HEK293 (cell line): ENCODE results near the gene ATP6V1F.
A peak's percentile ranks its signal among the peaks of the same experiment; 100 is the strongest.

Experiments
- IKZF3 ChIP-seq: fragments of 450-650 bp; IDR thresholded peaks from 2 replicates; pipeline ENCODE4 v1.5.0; 2018; ENCODE audit warnings: missing biosample characterization, mild to moderate bottlenecking, missing genetic modification characterization, moderate library complexity
- REPIN1 ChIP-seq: fragments of 450-650 bp; formaldehyde crosslinking; IDR thresholded peaks from 2 replicates; pipeline ENCODE4 v1.5.1; 2017; ENCODE audit warnings: missing biosample characterization, missing genetic modification characterization, low read depth
- SCRT2 ChIP-seq: fragments of 450-650 bp; formaldehyde crosslinking; IDR thresholded peaks from 2 replicates; pipeline ENCODE4 v1.5.1; 2016; ENCODE audit warnings: missing biosample characterization, missing genetic modification characterization
- YY2 ChIP-seq: fragments of 450-650 bp; formaldehyde crosslinking; IDR thresholded peaks from 2 replicates; pipeline ENCODE4 v1.5.1; 2016; ENCODE audit warnings: missing biosample characterization, missing genetic modification characterization
- ZBTB20 ChIP-seq: fragments of 450-650 bp; formaldehyde crosslinking; IDR thresholded peaks from 2 replicates; pipeline ENCODE4 v1.5.1; 2016; ENCODE audit warnings: missing biosample characterization, missing genetic modification characterization
- ZNF112 ChIP-seq: fragments of 450-650 bp; formaldehyde crosslinking; IDR thresholded peaks from 2 replicates; pipeline ENCODE4 v1.5.0; 2017; ENCODE audit warnings: missing biosample characterization, missing genetic modification characterization
- ZNF2 ChIP-seq: fragments of 450-650 bp; formaldehyde crosslinking; IDR thresholded peaks from 2 replicates; pipeline ENCODE4 v1.5.1; 2016; ENCODE audit warnings: missing biosample characterization, missing genetic modification characterization
- ZNF23 ChIP-seq: fragments of 450-650 bp; formaldehyde crosslinking; IDR thresholded peaks from 2 replicates; pipeline ENCODE4 v1.5.1; 2016; ENCODE audit warnings: missing biosample characterization, missing genetic modification characterization, borderline replicate concordance
- ZNF266 ChIP-seq: fragments of 450-650 bp; formaldehyde crosslinking; IDR thresholded peaks from 2 replicates; pipeline ENCODE4 v1.5.1; 2016; ENCODE audit warnings: missing biosample characterization, missing genetic modification characterization, low read depth
- ZNF654 ChIP-seq: fragments of 450-650 bp; formaldehyde crosslinking; IDR thresholded peaks from 2 replicates; pipeline ENCODE4 v1.5.1; 2016; ENCODE audit warnings: low read depth, missing biosample characterization, missing genetic modification characterization
- ZNF664 ChIP-seq: fragments of 450-650 bp; formaldehyde crosslinking; IDR thresholded peaks from 2 replicates; pipeline ENCODE4 v1.5.1; 2016; ENCODE audit warnings: missing biosample characterization, missing genetic modification characterization
- ZNF76 ChIP-seq: fragments of 450-650 bp; formaldehyde crosslinking; IDR thresholded peaks from 2 replicates; pipeline ENCODE4; 2016; ENCODE audit warnings: low read depth, missing biosample characterization, missing genetic modification characterization, borderline replicate concordance
- ZNF768 ChIP-seq: fragments of 450-650 bp; formaldehyde crosslinking; IDR thresholded peaks from 2 replicates; pipeline ENCODE4 v1.5.1; 2018; ENCODE audit warnings: missing biosample characterization, mild to moderate bottlenecking, missing genetic modification characterization
- ZNF777 ChIP-seq: fragments of 450-650 bp; formaldehyde crosslinking; IDR thresholded peaks from 2 replicates; pipeline ENCODE4 v1.5.1; 2017; ENCODE audit warnings: missing biosample characterization, missing genetic modification characterization, borderline replicate concordance
- TF ChIP-seq, protein P1 (sequence below): fragments of 450-650 bp; formaldehyde crosslinking; IDR thresholded peaks from 2 replicates; pipeline ENCODE4 v1.5.1; 2016; ENCODE audit warnings: missing biosample characterization, missing genetic modification characterization
- TF ChIP-seq, protein P2 (sequence below): fragments of 450-650 bp; IDR thresholded peaks from 2 replicates; pipeline ENCODE4 v1.5.1; 2018; ENCODE audit warnings: missing biosample characterization, mild to moderate bottlenecking, missing genetic modification characterization
- TF ChIP-seq, protein P3 (sequence below): fragments of 450-650 bp; formaldehyde crosslinking; IDR thresholded peaks from 2 replicates; pipeline ENCODE4 v1.5.1; 2017; ENCODE audit warnings: missing biosample characterization, mild to moderate bottlenecking, missing genetic modification characterization, moderate library complexity
- TF ChIP-seq, protein P4 (sequence below): fragments of 450-650 bp; formaldehyde crosslinking; IDR thresholded peaks from 2 replicates; pipeline ENCODE4 v1.5.1; 2016; ENCODE audit warnings: missing biosample characterization, missing genetic modification characterization
- TF ChIP-seq, protein P5 (sequence below): fragments of 450-650 bp; formaldehyde crosslinking; IDR thresholded peaks from 2 replicates; pipeline ENCODE4 v1.5.1; 2017; ENCODE audit warnings: missing biosample characterization, missing genetic modification characterization

The ATP6V1F gene

DNA sequence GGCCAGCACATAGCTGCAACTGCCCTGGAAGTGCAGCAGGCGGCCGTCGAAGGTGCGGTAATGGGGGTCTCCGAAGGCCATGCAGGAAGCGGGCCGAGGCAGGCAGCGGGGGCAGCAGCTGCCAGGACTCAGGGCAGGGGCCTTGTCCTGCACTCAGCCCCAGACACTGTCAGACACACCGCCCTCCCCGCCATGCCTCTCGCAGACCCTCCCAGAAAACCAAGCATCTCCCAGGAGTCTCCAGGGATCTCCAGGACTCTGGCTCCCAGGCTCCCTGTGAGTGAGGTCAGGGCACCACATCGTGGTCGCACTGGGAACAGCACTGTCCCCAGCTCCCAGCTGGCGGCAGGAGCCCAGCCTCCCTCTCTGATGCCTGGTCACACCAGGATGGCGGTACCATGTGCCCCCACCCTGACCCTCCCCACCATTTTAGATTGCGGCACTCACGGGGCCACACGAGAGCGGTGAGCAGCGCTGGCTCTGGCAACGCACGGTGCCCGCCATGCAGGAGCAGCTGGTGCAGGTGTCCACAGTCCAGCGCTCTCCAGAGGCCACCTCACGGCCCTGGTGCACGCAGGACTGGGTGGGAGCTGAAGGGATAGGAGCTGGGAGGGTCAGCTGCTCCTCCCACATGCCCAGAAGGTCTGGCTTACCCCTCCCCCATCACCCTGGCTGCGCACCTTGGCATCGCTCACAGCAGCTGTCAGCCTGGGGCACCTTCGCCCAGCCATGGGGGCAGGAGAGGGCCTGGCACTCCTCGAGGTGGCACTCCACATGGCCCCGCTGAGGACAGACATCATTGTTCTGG, 17.5 kb downstream of the ATP6V1F start (continued):
- TF ChIP-seq ZNF654 (tag by site-specific recombination) = peak; percentile 88
- TF ChIP-seq ZNF777 (tag by site-specific recombination) = no peak
- TF ChIP-seq, protein P1, sequence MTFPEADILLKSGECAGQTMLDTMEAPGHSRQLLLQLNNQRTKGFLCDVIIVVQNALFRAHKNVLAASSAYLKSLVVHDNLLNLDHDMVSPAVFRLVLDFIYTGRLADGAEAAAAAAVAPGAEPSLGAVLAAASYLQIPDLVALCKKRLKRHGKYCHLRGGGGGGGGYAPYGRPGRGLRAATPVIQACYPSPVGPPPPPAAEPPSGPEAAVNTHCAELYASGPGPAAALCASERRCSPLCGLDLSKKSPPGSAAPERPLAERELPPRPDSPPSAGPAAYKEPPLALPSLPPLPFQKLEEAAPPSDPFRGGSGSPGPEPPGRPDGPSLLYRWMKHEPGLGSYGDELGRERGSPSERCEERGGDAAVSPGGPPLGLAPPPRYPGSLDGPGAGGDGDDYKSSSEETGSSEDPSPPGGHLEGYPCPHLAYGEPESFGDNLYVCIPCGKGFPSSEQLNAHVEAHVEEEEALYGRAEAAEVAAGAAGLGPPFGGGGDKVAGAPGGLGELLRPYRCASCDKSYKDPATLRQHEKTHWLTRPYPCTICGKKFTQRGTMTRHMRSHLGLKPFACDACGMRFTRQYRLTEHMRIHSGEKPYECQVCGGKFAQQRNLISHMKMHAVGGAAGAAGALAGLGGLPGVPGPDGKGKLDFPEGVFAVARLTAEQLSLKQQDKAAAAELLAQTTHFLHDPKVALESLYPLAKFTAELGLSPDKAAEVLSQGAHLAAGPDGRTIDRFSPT (tag by site-specific recombination) = 0 out of 2 replicates have a peak, but pooled peaks have one; percentile 43
- TF ChIP-seq, protein P2, sequence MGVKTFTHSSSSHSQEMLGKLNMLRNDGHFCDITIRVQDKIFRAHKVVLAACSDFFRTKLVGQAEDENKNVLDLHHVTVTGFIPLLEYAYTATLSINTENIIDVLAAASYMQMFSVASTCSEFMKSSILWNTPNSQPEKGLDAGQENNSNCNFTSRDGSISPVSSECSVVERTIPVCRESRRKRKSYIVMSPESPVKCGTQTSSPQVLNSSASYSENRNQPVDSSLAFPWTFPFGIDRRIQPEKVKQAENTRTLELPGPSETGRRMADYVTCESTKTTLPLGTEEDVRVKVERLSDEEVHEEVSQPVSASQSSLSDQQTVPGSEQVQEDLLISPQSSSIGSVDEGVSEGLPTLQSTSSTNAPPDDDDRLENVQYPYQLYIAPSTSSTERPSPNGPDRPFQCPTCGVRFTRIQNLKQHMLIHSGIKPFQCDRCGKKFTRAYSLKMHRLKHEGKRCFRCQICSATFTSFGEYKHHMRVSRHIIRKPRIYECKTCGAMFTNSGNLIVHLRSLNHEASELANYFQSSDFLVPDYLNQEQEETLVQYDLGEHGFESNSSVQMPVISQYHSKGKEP (tag by site-specific recombination) = no peak
- TF ChIP-seq ZNF768 (tag by site-specific recombination) = no peak
- TF ChIP-seq, protein P3, sequence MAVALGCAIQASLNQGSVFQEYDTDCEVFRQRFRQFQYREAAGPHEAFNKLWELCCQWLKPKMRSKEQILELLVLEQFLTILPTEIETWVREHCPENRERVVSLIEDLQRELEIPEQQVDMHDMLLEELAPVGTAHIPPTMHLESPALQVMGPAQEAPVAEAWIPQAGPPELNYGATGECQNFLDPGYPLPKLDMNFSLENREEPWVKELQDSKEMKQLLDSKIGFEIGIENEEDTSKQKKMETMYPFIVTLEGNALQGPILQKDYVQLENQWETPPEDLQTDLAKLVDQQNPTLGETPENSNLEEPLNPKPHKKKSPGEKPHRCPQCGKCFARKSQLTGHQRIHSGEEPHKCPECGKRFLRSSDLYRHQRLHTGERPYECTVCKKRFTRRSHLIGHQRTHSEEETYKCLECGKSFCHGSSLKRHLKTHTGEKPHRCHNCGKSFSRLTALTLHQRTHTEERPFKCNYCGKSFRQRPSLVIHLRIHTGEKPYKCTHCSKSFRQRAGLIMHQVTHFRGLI (tag by site-specific recombination) = no peak
- TF ChIP-seq ZNF23 = no peak
- 0 out of 2 replicates have a peak, but pooled peaks have one; percentile 32 for TF ChIP-seq ZNF2 (tag by site-specific recombination)
- no peak for TF ChIP-seq ZNF664 (tag by site-specific recombination)
- no peak for TF ChIP-seq ZNF112 (tag by site-specific recombination)
- no peak for TF ChIP-seq SCRT2 (tag by site-specific recombination)
- TF ChIP-seq, protein P4, sequence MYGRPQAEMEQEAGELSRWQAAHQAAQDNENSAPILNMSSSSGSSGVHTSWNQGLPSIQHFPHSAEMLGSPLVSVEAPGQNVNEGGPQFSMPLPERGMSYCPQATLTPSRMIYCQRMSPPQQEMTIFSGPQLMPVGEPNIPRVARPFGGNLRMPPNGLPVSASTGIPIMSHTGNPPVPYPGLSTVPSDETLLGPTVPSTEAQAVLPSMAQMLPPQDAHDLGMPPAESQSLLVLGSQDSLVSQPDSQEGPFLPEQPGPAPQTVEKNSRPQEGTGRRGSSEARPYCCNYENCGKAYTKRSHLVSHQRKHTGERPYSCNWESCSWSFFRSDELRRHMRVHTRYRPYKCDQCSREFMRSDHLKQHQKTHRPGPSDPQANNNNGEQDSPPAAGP (tag by site-specific recombination) = peak; percentile 78; the same call in 1 of the 2 replicates
- no peak for TF ChIP-seq YY2 (tag by site-specific recombination)
- peak; percentile 94 for TF ChIP-seq ZNF76 (tag by site-specific recombination)
- no peak for TF ChIP-seq REPIN1
- TF ChIP-seq, protein P5, sequence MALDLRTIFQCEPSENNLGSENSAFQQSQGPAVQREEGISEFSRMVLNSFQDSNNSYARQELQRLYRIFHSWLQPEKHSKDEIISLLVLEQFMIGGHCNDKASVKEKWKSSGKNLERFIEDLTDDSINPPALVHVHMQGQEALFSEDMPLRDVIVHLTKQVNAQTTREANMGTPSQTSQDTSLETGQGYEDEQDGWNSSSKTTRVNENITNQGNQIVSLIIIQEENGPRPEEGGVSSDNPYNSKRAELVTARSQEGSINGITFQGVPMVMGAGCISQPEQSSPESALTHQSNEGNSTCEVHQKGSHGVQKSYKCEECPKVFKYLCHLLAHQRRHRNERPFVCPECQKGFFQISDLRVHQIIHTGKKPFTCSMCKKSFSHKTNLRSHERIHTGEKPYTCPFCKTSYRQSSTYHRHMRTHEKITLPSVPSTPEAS = no peak
- no peak for TF ChIP-seq ZBTB20 (tag by site-specific recombination)
- TF ChIP-seq ZNF266 (tag by site-specific recombination) = no peak
- TF ChIP-seq IKZF3 = peak; percentile 98
